ENCODE results near the gene PRLR.

DNA sequence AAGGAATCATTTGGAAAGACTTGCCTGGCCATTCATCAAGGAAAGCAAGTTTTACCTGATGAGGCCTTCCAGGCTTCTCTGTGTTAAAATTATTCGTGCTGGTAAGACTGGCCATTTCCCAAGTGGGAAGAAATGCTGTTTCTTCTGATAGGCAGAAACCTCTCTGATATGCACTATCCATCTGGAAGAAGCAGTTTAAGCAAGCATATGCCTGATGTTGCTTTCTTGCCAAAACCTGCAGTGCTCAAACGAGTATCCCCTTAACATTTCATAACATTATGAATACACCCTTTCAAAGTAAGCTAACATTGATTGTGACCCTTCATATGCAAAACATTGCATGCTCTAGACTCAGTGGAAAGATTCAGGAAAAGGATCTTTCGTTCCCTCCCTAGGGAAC, 36.0 kb upstream of the PRLR start:
- TF ChIP-seq, protein P1, sequence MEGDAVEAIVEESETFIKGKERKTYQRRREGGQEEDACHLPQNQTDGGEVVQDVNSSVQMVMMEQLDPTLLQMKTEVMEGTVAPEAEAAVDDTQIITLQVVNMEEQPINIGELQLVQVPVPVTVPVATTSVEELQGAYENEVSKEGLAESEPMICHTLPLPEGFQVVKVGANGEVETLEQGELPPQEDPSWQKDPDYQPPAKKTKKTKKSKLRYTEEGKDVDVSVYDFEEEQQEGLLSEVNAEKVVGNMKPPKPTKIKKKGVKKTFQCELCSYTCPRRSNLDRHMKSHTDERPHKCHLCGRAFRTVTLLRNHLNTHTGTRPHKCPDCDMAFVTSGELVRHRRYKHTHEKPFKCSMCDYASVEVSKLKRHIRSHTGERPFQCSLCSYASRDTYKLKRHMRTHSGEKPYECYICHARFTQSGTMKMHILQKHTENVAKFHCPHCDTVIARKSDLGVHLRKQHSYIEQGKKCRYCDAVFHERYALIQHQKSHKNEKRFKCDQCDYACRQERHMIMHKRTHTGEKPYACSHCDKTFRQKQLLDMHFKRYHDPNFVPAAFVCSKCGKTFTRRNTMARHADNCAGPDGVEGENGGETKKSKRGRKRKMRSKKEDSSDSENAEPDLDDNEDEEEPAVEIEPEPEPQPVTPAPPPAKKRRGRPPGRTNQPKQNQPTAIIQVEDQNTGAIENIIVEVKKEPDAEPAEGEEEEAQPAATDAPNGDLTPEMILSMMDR (IDR thresholded peaks at IDR 0.05 in 8 of 11, conservative IDR thresholded peaks at IDR 0.05 in 3 of 11) = no peak
- no peak for TF ChIP-seq POLR2A (IDR thresholded peaks at IDR 0.05)
